Transverse colon (tissue), 4 donors: ENCODE results near the gene NT5C3B. TPM values are rescaled to one million over a fixed set of nuclear protein-coding genes. Genes with fewer than 3 reads are reported as not detected.
A peak's percentile ranks its signal among the peaks of the same experiment; 100 is the strongest.
"Not testable (repeated sequence)": the region's sequence is repeated elsewhere in the genome, so short reads cannot be mapped to it uniquely, and the experiment has no call there.

Experiments
- DNase-seq: peaks from one replicate; pipeline ENCODE4 v3.0.0-alpha.2; 2019
- H3K27ac ChIP-seq, 4 donors: fragments of 200-600 bp; sonication (generic); 2 replicates each; pipeline ENCODE4 v1.5.1; 2016 to 2018; ENCODE audit warnings: inconsistent platforms in 4 of 4
- H3K27me3 ChIP-seq: fragments of 200-600 bp; sonication (generic); 2 replicates; pipeline ENCODE4 v1.5.1; 2017; ENCODE audit warnings: inconsistent platforms
- H3K36me3 ChIP-seq, 4 donors: fragments of 200-600 bp; sonication (generic); 2 replicates each; pipeline ENCODE4 v1.5.1; 2017 to 2019; ENCODE audit warnings: inconsistent platforms in 4 of 4
- H3K4me1 ChIP-seq, 4 donors: fragments of 200-600 bp; sonication (generic); 2 replicates each; pipeline ENCODE4 v1.5.1; 2017 to 2020; ENCODE audit warnings: inconsistent platforms in 4 of 4
- H3K4me3 ChIP-seq, 4 donors: fragments of 200-600 bp; sonication (generic); 1 replicate in 1 of 4; 2 replicates in 3 of 4; pipeline versions ENCODE4 v1.5.1 to v1.6.1; 2017 to 2019; ENCODE audit warnings: inconsistent platforms in 4 of 4
- H3K9me3 ChIP-seq, 2 donors: fragments of 200-600 bp; sonication (generic); 2 replicates each; pipeline ENCODE4 v1.5.1; 2017 to 2019; ENCODE audit warnings: inconsistent platforms in 2 of 2
- EP300 ChIP-seq: sonication (generic); formaldehyde crosslinking; IDR thresholded peaks from one replicate; pipeline ENCODE4 v1.6.1; 2017; ENCODE audit warnings: antibody characterized with exemption, low read depth
- POLR2A ChIP-seq: fragments of 450-650 bp; IDR thresholded peaks from one replicate; pipeline ENCODE4 v1.6.1; 2016; ENCODE audit warnings: antibody characterized with exemption, mild to moderate bottlenecking, moderate library complexity
- POLR2AphosphoS5 ChIP-seq, 3 donors: sonication (generic); formaldehyde crosslinking; IDR thresholded peaks; one replicate each; pipeline ENCODE4 v1.6.1; 2016; ENCODE audit warnings: antibody characterized with exemption in 3 of 3
- WGBS, 2 donors: methylation state at CpG; one replicate each; pipeline ENCODE4 v1.1.5; 2018; ENCODE audit warnings: low coverage in 1 of 2; 5-methylcytosine and 5-hydroxymethylcytosine counted together
- in situ Hi-C, 4 donors: fragments of 200-750 bp; cut with MboI; loops; one replicate each; pipeline versions ENCODE4 v1.15.0 to v1.15.1; 2017; ENCODE audit warnings: low sequenced_read_pairs in 3 of 4, low pct_ligation_motif_present in 1 of 4, low pct_unique_long_range_greater_than_20kb in 1 of 4
- intact Hi-C: fragments of 100-400 bp; cut with DNase I; formaldehyde crosslinking; loops from one replicate; pipeline ENCODE4 v1.15.1; 2023; ENCODE audit warnings: low total_unique reads
- total RNA-seq, 4 donors: library from RNA; depleted of rRNA; stranded (reverse); fragments of >200 nt; gene quantifications; one replicate each; pipeline ENCODE4 v1.1.0, GENCODE V29; 2016
- TF ChIP-seq, protein P1 (sequence below), 5 experiments: fragments of 200-600 bp in 3 of 5; fragments of 450-650 bp in 2 of 5; sonication (generic) in 3 of 5; IDR thresholded peaks; 1 replicate in 2 of 5; 2 replicates in 3 of 5; pipeline ENCODE4 v1.5.1; 2016 to 2017; ENCODE audit warnings: antibody characterized with exemption in 5 of 5, inconsistent platforms in 3 of 5, mild to moderate bottlenecking in 2 of 5, moderate library complexity in 1 of 5

Gene NT5C3B
- total RNA-seq, 4 donors from 2014 or later, result 10.0 to 30.8 (median 24.6) TPM

DNA sequence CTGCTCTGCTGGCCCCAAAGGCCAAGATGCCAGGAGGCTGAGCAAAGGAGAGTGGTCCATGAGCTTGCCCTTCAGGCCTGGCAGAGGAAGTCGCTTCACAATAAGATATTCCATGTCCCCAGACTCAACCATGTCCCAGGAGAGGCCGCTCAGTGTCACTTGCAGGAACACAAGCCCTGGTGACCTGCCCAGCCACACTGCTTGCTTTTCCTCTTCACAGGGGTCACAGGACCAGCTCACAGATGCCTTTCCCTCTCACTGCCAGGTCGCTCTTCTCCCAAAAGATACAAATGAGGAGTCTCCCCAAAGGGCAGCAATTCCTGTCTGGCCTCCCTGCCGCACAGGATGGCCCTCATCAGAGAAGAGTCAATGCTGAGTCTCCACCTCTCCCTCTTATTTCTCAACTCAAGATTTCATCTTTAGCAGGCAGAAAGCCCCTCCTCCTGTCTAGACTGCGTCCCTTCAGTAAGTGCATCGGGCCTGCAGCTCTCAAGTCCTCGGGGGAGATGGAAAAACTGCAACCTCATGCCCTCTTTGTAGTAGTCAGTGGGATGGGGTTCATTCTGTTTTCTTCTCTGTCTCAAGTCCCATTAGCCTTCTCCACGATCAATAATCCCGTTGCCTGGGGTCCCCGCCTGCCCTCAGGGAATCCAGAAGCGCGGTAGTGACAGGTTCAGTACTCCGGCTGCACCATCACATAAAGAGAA lies 54.5 kb downstream of the NT5C3B start:
- peak overlapping the region; percentile 34 to 95 (median 51) for H3K27ac ChIP-seq
- DNase-seq, result no peak
- TF ChIP-seq POLR2AphosphoS5 (IDR thresholded peaks at IDR 0.05), result no peak
- TF ChIP-seq, protein P1, sequence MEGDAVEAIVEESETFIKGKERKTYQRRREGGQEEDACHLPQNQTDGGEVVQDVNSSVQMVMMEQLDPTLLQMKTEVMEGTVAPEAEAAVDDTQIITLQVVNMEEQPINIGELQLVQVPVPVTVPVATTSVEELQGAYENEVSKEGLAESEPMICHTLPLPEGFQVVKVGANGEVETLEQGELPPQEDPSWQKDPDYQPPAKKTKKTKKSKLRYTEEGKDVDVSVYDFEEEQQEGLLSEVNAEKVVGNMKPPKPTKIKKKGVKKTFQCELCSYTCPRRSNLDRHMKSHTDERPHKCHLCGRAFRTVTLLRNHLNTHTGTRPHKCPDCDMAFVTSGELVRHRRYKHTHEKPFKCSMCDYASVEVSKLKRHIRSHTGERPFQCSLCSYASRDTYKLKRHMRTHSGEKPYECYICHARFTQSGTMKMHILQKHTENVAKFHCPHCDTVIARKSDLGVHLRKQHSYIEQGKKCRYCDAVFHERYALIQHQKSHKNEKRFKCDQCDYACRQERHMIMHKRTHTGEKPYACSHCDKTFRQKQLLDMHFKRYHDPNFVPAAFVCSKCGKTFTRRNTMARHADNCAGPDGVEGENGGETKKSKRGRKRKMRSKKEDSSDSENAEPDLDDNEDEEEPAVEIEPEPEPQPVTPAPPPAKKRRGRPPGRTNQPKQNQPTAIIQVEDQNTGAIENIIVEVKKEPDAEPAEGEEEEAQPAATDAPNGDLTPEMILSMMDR (IDR thresholded peaks at IDR 0.05), result no peak
- no peak for TF ChIP-seq EP300
- no peak for TF ChIP-seq POLR2A
- no peaks in the 10 kb centered on the region for H3K9me3 ChIP-seq
- no peak overlapping the region for H3K4me3 ChIP-seq
- H3K4me1 ChIP-seq, result peaks cover 24 to 79% (median 58%) of the 10 kb centered on the region in 4 donors
- intact Hi-C loops (no loop called here), in situ Hi-C loops (no loop called here)
- 76 to 82% methylated on average over 5 to 13 of the region's 13 CpGs for WGBS, 2 donors
- no peaks in the 10 kb centered on the region for H3K36me3 ChIP-seq
- peaks cover 10% of the 10 kb centered on the region for H3K27me3 ChIP-seq

DNA sequence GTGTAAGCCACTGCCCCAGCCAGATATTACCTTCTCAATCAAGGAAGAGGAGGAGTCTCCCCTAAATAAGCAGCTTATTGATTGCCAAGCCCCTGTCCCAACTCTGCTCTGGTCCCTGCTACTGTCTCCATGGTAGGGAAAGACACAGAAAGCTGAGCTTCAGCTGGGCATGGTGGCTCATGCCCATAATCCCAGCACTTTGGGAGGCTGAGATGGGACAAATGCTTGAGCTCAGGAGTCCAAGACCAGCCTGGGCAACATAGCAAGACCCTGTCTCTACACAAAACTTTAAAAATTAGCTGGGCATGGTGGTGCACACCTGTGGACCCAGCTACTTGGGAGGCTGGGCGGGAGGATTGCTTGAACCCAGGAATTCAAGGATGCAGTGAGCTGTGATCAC lies 56.1 kb downstream of the NT5C3B start:
- Histone ChIP-seq H3K4me1 (peaks cover 40 to 86% (median 68%) of the 10 kb centered on the region in 4 donors), H3K27ac (peak overlapping the region; percentile 91 to 96 (median 92)), H3K36me3 (no peaks in the 10 kb centered on the region), H3K27me3 (no peaks in the 10 kb centered on the region), H3K9me3 (no peaks in the 10 kb centered on the region), H3K4me3 (no peak overlapping the region)
- 89% methylated on average over 1 of the region's 1 CpG; no CpG with 5 or more reads in 1 of the 2 donors for WGBS, 2 donors
- TF ChIP-seq POLR2AphosphoS5 (IDR thresholded peaks at IDR 0.05), result no peak
- TF ChIP-seq POLR2A, result no peak
- TF ChIP-seq EP300, result no peak
- TF ChIP-seq, protein P1 (IDR thresholded peaks at IDR 0.05), result no peak
- intact Hi-C loops (no loop called here), in situ Hi-C loops (no loop called here)
- DNase-seq, result no peak

DNA sequence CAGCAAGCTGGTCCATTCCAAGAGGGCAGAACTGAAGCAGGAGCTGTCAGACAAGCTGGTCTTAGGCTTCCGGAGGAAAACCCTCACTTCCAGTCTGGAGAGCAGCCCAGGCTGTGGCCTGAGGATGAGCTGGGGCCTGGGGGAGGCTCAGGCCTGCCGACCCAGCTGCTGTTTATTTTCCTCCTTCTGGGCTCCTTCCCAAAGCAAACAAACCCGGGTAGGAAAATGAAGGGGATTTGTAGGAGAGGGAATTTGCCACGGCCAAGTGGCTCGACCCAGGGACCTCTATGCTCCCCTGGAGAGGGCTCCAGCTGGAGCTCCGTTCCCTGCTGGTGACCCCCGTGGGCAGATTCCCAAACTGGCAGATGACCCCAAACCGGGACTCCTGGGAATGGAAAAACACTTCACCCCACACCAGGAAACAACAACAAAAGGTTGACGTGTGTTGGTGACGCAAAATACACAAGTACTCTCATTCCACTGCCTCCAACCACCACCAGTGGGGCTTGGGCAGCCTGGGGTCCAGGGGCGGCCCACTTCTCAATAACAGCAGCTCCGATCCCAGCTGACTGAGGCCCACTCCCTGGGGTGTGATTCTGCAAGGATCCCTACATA lies 58.4 kb downstream of the NT5C3B start:
- peak; percentile 67 for DNase-seq
- intact Hi-C loops, result no loop called here

DNA sequence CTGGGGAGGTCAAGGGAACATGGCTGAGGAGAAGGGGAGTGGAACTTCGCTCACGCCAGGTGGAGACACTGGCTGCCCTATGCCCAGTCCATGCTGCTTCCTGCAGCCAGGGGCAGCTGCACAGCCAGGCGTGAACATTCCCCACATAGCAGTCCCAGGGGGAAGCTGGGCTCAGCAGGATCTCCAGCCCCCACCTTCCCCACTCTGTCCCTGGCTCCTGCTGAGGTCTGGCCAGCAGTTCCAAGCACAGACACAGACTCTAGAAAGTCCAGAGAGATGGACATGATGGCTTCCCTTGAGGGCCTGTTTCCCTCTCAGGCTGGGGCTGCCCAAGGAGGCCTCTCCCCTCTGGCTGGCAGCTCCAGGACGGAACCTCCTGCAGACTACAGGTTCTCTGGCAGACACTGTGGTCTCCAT lies 58.9 kb downstream of the NT5C3B start:
- H3K27ac ChIP-seq, result peak overlapping the region; percentile 91 to 96 (median 92)
- in situ Hi-C loops, result no loop called here
- 37% methylated on average over 4 of the region's 4 CpGs; no CpG with 5 or more reads in 1 of the 2 donors for WGBS, 2 donors
- no peaks in the 10 kb centered on the region for H3K36me3 ChIP-seq
- intact Hi-C loops, result no loop called here
- no peaks in the 10 kb centered on the region for H3K27me3 ChIP-seq
- H3K4me3 ChIP-seq, result no peak overlapping the region
- H3K4me1 ChIP-seq, result peaks cover 65 to 85% (median 77%) of the 10 kb centered on the region in 4 donors
- DNase-seq, result peak; percentile 41
- H3K9me3 ChIP-seq, result no peaks in the 10 kb centered on the region
- no peak for TF ChIP-seq POLR2AphosphoS5 (IDR thresholded peaks at IDR 0.05)
- TF ChIP-seq, protein P1 (IDR thresholded peaks at IDR 0.05), result peak in 4 of 5 experiments; percentile 13 to 49 (median 24)
- no peak for TF ChIP-seq EP300
- TF ChIP-seq POLR2A, result no peak

More for the DNA sequence above, 58.4 kb downstream of the NT5C3B start:
- Histone ChIP-seq H3K9me3 (no peaks in the 10 kb centered on the region), H3K36me3 (no peaks in the 10 kb centered on the region), H3K4me1 (peaks cover 60 to 85% (median 77%) of the 10 kb centered on the region in 4 donors), H3K4me3 (peak overlapping the region in 1 of 4 donors; percentile 3), H3K27me3 (no peaks in the 10 kb centered on the region), H3K27ac (peak overlapping the region; percentile 91 to 96 (median 92))
- in situ Hi-C loops, result no loop called here
- TF ChIP-seq EP300, result no peak
- TF ChIP-seq, protein P1 (IDR thresholded peaks at IDR 0.05), result peak in 2 of 5 experiments; percentile 28 to 29
- peak in 2 of 3 donors; percentile 37 to 54 for TF ChIP-seq POLR2AphosphoS5 (IDR thresholded peaks at IDR 0.05)
- TF ChIP-seq POLR2A, result no peak
- WGBS, 2 donors, result 17% methylated on average over 12 of the region's 12 CpGs; no CpG with 5 or more reads in 1 of the 2 donors

DNA sequence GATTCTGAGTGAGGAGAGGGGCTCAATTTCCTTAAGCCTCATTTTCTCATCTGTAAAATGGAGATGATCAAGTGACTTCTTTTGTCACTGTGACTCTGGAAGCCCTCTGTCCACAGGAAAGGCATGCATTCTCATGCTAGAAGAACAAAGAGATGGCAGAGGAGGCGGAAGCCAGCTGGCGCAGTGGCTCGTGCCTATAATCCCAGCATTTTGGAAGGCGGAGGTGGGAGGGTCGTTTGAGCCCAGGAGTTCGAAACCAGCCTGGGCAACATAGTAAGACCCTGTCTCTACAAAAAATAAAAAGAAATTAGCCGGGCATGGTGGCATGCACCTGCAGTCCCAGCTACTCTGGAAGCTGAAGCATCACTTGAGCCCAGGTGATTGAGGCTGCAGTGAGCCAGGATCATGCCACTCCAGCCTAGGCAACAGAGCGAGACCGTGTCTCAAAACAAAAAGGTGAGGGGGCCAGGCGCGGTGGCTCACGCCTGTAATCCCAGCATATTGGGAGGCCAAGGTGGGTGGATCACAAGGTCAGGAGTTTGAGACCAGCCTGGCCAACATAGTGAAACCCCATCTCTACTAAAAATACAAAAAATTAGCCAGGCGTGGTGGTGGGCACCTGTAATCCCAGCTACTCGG lies 59.7 kb downstream of the NT5C3B start:
- H3K4me3 ChIP-seq, intact Hi-C loops: not testable (repeated sequence)

More for the DNA sequence above, 59.7 kb downstream of the NT5C3B start:
- 73 to 77% methylated on average over 3 to 14 of the region's 14 CpGs for WGBS, 2 donors
- in situ Hi-C loops, H3K9me3 ChIP-seq, H3K27me3 ChIP-seq, H3K36me3 ChIP-seq, DNase-seq: not testable (repeated sequence)
- H3K4me1 ChIP-seq, result peaks cover 65 to 88% (median 80%) of the 10 kb centered on the region in 4 donors
- peak overlapping the region; percentile 91 to 96 (median 92) for H3K27ac ChIP-seq
